Spinal cord (tissue), 10 donors: ENCODE data around the gene INTS15. TPM values are rescaled to one million over a fixed set of nuclear protein-coding genes. Genes with fewer than 3 reads are reported as not detected.

ENCODE experiments used
- DNase-seq, 6 donors: peaks; one replicate each; pipeline versions ENCODE4 v3.0.0 to v3.0.0-alpha.2; 2013 to 2015; ENCODE audit warnings: low spot score in 6 of 6, low read depth in 4 of 6
- H3K27ac ChIP-seq: one replicate; pipeline ENCODE4 v1.5.1; 2013; ENCODE audit warnings: low read depth, low read length, control low read depth
- H3K27me3 ChIP-seq: one replicate; pipeline ENCODE4 v1.6.1; 2013; ENCODE audit warnings: low read length; ENCODE audit not compliant: control insufficient read depth, insufficient read depth
- H3K36me3 ChIP-seq: one replicate; pipeline ENCODE4 v1.6.1; 2013; ENCODE audit warnings: low read length; ENCODE audit not compliant: control insufficient read depth, insufficient read depth
- H3K4me1 ChIP-seq: one replicate; pipeline ENCODE4 v1.6.1; 2013; ENCODE audit warnings: low read length; ENCODE audit not compliant: control insufficient read depth, insufficient read depth
- H3K4me3 ChIP-seq: one replicate; pipeline ENCODE4 v1.5.1; 2013; ENCODE audit warnings: low read depth, low read length, control low read depth
- H3K9me3 ChIP-seq: one replicate; pipeline ENCODE4 v1.6.1; 2013; ENCODE audit warnings: low read length; ENCODE audit not compliant: control insufficient read depth, insufficient read depth
- WGBS: methylation state at CpG from one replicate; pipeline ENCODE4 v1.1.5; 2013; ENCODE audit warnings: missing lambda C conversion rate; ENCODE audit not compliant: insufficient coverage; 5-methylcytosine and 5-hydroxymethylcytosine counted together
- polyA plus RNA-seq, 2 donors: library from polyadenylated mRNA; unstranded; fragments of 120-200 nt; gene quantifications; one replicate each; pipeline ENCODE4 v1.2.1, GENCODE V29; 2013; ENCODE audit not compliant: insufficient read length in 2 of 2
- total RNA-seq, 2 donors: library from RNA; depleted of rRNA in 1 of 2; stranded (reverse); fragments of 120-200 nt in 1 of 2; fragments of >200 nt in 1 of 2; gene quantifications; one replicate each; pipeline versions ENCODE4 v1.2.3 to v1.2.4, GENCODE V29; 2013 to 2014
- donor health status: healthy.

INTS15 gene
- total and polyA plus RNA-seq, 4 donors = 14.0 to 57.0 (median 37.1) TPM

DNA sequence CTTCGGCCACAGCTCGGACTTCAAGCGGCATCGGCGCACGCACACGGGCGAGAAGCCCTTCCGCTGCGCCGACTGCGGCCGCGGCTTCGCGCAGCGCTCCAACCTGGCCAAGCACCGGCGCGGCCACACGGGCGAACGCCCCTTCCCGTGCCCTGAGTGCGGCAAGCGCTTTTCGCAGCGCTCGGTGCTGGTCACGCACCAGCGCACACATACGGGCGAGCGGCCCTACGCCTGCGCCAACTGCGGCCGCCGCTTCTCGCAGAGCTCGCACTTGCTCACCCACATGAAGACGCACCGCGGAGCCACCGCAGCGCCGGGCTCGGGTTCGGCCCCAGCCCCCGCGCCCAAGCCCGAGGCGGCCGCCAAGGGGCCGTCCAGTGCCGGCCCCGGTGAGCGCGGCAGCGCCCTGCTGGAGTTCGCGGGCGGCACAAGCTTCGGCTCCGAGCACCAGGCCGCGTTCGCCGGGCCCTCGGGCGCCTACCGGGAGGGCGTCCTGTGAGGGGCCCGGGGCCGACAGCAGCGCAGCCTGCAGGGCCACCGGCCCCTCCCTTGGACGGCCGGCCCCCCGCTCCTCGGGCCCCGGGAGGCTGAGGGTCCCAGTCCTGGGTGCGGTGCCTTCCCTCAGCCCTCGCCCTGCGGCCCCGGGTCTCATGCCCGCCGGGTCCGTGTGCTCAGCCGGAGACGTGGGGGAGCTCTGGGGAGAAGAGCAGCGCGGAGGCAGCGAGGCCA lies 64.5 kb downstream of the INTS15 start:
- no peaks in the 10 kb centered on the region for H3K9me3 ChIP-seq
- no peaks in the 10 kb centered on the region for H3K27me3 ChIP-seq
- H3K4me1 ChIP-seq = peaks cover 5% of the 10 kb centered on the region
- WGBS = 88% methylated on average over 94 of the region's 94 CpGs
- no peak for DNase-seq
- no peak overlapping the region for H3K27ac ChIP-seq
- peaks cover 78% of the 10 kb centered on the region for H3K36me3 ChIP-seq
- no peak overlapping the region for H3K4me3 ChIP-seq

DNA sequence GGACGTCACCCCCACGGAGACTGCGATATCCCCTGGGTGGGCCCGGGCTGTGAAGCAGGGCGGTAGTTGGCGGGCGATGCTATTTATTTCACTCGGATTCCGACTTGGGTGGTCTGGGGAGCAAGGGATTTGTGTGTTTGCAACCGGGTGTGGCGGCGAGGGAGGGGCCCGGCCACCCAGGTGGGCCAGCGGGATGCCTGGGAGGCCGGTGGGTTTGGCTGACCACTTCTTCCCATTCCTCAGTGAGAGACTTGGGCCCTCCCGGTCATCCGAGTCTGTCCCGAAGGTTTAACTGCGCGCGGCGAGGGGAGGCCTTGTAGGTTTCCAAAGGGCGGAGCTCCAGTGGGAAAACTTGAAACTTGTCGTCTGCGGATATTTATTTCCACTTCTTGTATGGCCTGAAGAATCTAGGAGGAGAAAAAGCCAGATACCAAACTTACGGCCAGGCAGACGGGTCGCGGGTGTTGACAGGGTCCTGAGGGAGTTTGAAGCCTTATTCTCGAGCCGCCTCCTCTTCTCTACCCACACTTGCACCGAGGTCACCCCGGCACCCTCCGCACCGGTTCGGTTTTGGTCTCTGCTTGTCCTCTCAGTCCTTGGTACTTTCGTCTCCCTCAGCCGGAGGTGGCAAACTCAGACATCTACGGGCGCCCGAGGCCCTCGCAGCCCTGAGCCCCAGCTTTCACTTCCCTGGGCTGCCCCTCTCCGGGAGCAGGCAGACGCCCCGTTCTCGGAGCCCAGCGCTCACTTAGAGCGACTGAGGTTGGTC lies 65.2 kb downstream of the INTS15 start:
- peaks cover 70% of the 10 kb centered on the region for H3K36me3 ChIP-seq
- no peak overlapping the region for H3K4me3 ChIP-seq
- H3K27ac ChIP-seq = no peak overlapping the region
- H3K9me3 ChIP-seq = no peaks in the 10 kb centered on the region
- H3K27me3 ChIP-seq = no peaks in the 10 kb centered on the region
- DNase-seq = no peak
- 92% methylated on average over 37 of the region's 48 CpGs for WGBS
- peaks cover 10% of the 10 kb centered on the region for H3K4me1 ChIP-seq

GRCh38 chr7:6655636-6656385 lies 66.0 kb downstream of the INTS15 start:
- Histone ChIP-seq H3K27ac (no peak overlapping the region), H3K36me3 (peaks cover 63% of the 10 kb centered on the region), H3K4me3 (no peak overlapping the region), H3K4me1 (peaks cover 10% of the 10 kb centered on the region), H3K27me3 (no peaks in the 10 kb centered on the region), H3K9me3 (no peaks in the 10 kb centered on the region)
- no peak for DNase-seq
- WGBS = 89% methylated on average over 17 of the region's 17 CpGs

GRCh38 chr7:6656413-6656812 lies 66.6 kb downstream of the INTS15 start:
- Histone ChIP-seq H3K36me3 (peaks cover 57% of the 10 kb centered on the region), H3K27ac (no peak overlapping the region), H3K27me3 (no peaks in the 10 kb centered on the region), H3K4me3 (no peak overlapping the region), H3K9me3 (no peaks in the 10 kb centered on the region), H3K4me1 (peaks cover 10% of the 10 kb centered on the region)
- no peak for DNase-seq
- 98% methylated on average over 8 of the region's 9 CpGs for WGBS

Other genes starting within 250 kb of the INTS15 start
- 10 to 100 TPM; 24.9 to 26.8 TPM for gene FAM220A, start 241.1 kb upstream of the INTS15 start, total RNA-seq
- 10 to 100 TPM; 33.0 to 34.7 TPM for gene FAM220A, start 241.1 kb upstream of the INTS15 start, polyA plus RNA-seq
- 10 to 100 TPM; 68.1 to 83.8 TPM for gene RAC1, start 215.5 kb upstream of the INTS15 start, total RNA-seq
- 100 to 1,000 TPM; 279 to 328 TPM for gene RAC1, start 215.5 kb upstream of the INTS15 start, polyA plus RNA-seq
- 10 to 100 TPM; 16.4 to 17.3 TPM for gene DAGLB, start 142.1 kb upstream of the INTS15 start, total RNA-seq
- 10 to 100 TPM; 17.2 to 21.9 TPM for gene DAGLB, start 142.1 kb upstream of the INTS15 start, polyA plus RNA-seq
- gene KDELR2, start 105.9 kb upstream of the INTS15 start, total RNA-seq = 100 to 1,000 TPM; 101 to 149 TPM
- 100 to 1,000 TPM; 108 to 109 TPM for gene KDELR2, start 105.9 kb upstream of the INTS15 start, polyA plus RNA-seq
- gene GRID2IP, start 38.6 kb upstream of the INTS15 start, total RNA-seq = under 1 TPM; 0.30 to 0.39 TPM
- gene GRID2IP, start 38.6 kb upstream of the INTS15 start, polyA plus RNA-seq = 1 to 10 TPM in 1 of 2 donors, under 1 TPM in 1; 0.36 to 1.2 TPM
- 10 to 100 TPM; 64.6 to 87.1 TPM for gene ZDHHC4, start 12.6 kb upstream of the INTS15 start, total RNA-seq
- 10 to 100 TPM; 57.0 to 61.2 TPM for gene ZDHHC4, start 12.6 kb upstream of the INTS15 start, polyA plus RNA-seq
- gene ZNF853, start 25.6 kb downstream of the INTS15 start, total RNA-seq = 10 to 100 TPM; 12.9 to 14.8 TPM
- 10 to 100 TPM; 42.6 to 46.8 TPM for gene ZNF853, start 25.6 kb downstream of the INTS15 start, polyA plus RNA-seq
- gene ZNF316, start 47.3 kb downstream of the INTS15 start, total RNA-seq = 10 to 100 TPM in 1 of 2 donors, 1 to 10 TPM in 1; 9.9 to 17.3 TPM
- gene ZNF316, start 47.3 kb downstream of the INTS15 start, polyA plus RNA-seq = 10 to 100 TPM; 38.5 to 54.5 TPM
- gene ZNF12, start 116.9 kb downstream of the INTS15 start, total RNA-seq = 10 to 100 TPM; 32.8 to 36.0 TPM
- 10 to 100 TPM; 20.1 to 25.9 TPM for gene ZNF12, start 116.9 kb downstream of the INTS15 start, polyA plus RNA-seq
- 1 to 10 TPM; 1.4 to 8.3 TPM for gene RSPH10B2, start 164.1 kb downstream of the INTS15 start, total RNA-seq
- gene RSPH10B2, start 164.1 kb downstream of the INTS15 start, polyA plus RNA-seq = 1 to 10 TPM; 4.6 to 8.6 TPM
- 100 to 1,000 TPM in 1 of 2 donors, 10 to 100 TPM in 1; 85.2 to 128 TPM for gene CCZ1B, start 236.3 kb downstream of the INTS15 start, total RNA-seq
- gene CCZ1B, start 236.3 kb downstream of the INTS15 start, polyA plus RNA-seq = 100 to 1,000 TPM in 1 of 2 donors, 10 to 100 TPM in 1; 60.2 to 102 TPM